NB4 (cell line): ENCODE measurements around the gene NPHS2.

Source experiments
- POLR2A ChIP-seq: IDR thresholded peaks from 2 replicates; pipeline ENCODE4 v1.6.1; 2011; ENCODE audit warnings: mild to moderate bottlenecking; ENCODE audit not compliant: insufficient read length; ENCODE audit errors: extremely low read depth
- TF ChIP-seq, protein P1 (sequence below): IDR thresholded peaks from one replicate; pipeline ENCODE4 v1.5.1; 2012; ENCODE audit warnings: low read depth, low read length
- TF ChIP-seq, protein P2 (sequence below): IDR thresholded peaks from 2 replicates; pipeline ENCODE4 v1.6.1; 2011; ENCODE audit warnings: low read depth, low read length

DNA sequence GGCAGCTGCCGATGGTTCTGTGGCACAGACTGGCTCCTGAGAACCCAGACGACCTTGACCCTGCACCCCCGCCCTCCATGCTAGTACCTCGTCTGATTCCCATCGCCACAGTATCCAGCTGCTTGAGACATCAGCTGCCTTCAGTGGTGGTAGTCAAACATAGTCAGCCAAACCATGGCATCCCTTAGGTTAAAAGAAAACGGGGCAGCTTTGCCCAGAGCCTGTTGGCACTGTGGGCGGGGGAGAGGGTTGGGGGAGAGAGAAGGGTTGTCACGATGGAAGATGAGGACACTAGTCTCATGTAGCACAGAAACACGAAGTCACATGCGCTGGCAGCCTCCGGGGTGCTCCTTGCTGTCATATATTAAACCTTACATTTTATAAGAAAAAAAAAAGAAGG, 14.9 kb upstream of the NPHS2 start:
- TF ChIP-seq, protein P1, sequence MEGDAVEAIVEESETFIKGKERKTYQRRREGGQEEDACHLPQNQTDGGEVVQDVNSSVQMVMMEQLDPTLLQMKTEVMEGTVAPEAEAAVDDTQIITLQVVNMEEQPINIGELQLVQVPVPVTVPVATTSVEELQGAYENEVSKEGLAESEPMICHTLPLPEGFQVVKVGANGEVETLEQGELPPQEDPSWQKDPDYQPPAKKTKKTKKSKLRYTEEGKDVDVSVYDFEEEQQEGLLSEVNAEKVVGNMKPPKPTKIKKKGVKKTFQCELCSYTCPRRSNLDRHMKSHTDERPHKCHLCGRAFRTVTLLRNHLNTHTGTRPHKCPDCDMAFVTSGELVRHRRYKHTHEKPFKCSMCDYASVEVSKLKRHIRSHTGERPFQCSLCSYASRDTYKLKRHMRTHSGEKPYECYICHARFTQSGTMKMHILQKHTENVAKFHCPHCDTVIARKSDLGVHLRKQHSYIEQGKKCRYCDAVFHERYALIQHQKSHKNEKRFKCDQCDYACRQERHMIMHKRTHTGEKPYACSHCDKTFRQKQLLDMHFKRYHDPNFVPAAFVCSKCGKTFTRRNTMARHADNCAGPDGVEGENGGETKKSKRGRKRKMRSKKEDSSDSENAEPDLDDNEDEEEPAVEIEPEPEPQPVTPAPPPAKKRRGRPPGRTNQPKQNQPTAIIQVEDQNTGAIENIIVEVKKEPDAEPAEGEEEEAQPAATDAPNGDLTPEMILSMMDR: no peak
- TF ChIP-seq, protein P2, sequence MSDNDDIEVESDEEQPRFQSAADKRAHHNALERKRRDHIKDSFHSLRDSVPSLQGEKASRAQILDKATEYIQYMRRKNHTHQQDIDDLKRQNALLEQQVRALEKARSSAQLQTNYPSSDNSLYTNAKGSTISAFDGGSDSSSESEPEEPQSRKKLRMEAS: no peak
- TF ChIP-seq POLR2A: no peak
